ENCODE data around the gene ATP2C2.
"Not testable (repeated sequence)": the region's sequence is repeated elsewhere in the genome, so short reads cannot be mapped to it uniquely, and the experiment has no call there.

Gene ATP2C2

GRCh38 chr16:84366208-84366607 is 2.1 kb upstream of the ATP2C2 start:
- DNase-seq (ENCODE audit: low spot score) = no peak

DNA sequence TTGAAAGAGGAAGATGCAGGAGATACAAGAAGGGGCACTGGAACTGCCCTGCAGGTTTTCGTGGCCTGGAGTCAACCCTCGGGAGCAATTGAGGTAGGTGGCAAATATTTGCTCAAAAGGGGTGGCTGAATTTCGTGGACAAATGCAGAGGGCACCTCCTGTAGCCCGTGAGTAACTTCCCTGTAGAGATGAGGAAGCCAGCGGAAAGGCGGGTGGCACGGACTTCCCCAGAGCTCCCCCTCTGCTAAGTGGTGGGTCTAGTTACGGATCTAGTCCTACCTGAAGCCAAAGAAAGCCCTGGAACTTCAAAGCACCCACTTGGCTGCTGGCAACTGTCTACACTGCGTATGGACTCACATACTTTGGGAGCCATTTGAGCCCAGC is 1.0 kb upstream of the ATP2C2 start:
- no peak for DNase-seq (ENCODE audit: low spot score)

GRCh38 chr16:84367750-84368307 is 509 bp upstream of the ATP2C2 start:
- DNase-seq (ENCODE audit: low spot score) = no peak

DNA sequence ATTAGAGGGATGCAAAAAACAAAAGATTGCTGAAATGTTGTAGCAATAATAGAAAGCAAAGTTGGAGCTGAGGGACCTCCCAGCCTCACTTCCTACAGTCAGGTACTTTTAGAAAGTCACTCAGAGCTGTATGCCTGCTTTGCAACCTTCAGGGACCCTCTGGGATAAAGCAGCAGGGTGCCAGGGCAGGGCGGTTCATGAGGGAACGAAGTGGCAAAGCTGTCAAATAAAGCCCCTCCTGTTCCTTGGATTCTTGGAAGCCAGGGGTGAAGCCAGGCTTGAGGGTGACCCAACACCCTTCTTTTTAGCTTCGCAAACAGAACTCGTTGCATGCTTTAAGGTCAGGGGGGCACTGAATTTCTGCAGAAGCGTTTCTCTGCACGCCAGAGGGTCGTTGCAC is 767 bp downstream of the ATP2C2 start:
- no peak for DNase-seq (ENCODE audit: low spot score)

DNA sequence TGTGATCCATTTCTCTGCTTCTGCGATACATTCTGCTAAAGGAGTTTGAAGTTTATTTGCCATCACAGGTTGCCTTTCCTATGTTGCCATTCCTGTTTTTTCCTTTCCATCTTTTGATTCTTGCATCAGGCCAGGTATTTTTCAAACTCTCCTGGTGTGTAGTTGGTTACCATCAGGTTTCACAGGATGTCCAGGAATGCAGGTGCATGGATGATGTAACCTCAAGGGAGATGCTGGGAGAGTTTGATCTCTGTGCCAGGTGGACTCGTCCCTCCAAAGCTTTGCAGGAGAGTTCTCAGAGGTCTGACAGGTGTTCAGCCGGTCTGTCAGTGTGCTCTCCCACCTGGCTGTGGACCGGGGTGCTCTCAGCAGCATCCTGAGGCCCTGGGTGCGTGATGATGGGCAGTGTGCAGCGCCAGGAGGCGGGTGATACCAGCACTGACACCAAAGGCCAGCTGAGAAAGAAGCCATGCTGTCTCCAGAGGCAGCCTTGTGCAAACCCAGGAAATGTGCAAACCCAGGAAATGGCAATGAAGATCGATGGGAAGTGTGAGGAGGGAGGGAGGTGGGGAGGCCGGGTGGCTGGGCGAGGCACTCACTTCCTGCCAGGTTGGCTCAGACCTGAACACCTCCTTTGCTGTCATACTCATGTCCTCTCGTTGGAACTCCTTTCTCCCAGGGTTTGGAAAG is 1.7 kb downstream of the ATP2C2 start:
- DNase-seq (ENCODE audit: low spot score) = no peak

GRCh38 chr16:84370723-84371552 is 2.6 kb downstream of the ATP2C2 start:
- DNase-seq (ENCODE audit: low spot score) = no peak

DNA sequence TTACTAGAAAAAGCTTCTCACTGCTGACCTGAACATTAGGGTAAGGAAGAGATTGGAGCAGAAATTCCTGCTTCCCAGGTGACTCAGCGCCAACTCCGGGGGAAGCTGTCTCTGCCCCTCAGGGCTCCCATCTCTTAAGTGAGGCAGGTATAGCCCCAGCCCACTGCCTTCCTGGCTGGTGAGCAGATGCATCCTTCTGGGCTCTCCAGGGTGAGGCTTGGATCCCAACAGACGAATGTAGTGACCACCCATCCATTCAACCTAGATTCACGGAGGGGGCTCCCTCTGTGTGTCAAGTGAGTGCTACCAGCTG is 3.2 kb downstream of the ATP2C2 start:
- DNase-seq (ENCODE audit: low spot score) = no peak

GRCh38 chr16:84373907-84374489 is 5.7 kb downstream of the ATP2C2 start:
- no peak for DNase-seq (ENCODE audit: low spot score)

DNA sequence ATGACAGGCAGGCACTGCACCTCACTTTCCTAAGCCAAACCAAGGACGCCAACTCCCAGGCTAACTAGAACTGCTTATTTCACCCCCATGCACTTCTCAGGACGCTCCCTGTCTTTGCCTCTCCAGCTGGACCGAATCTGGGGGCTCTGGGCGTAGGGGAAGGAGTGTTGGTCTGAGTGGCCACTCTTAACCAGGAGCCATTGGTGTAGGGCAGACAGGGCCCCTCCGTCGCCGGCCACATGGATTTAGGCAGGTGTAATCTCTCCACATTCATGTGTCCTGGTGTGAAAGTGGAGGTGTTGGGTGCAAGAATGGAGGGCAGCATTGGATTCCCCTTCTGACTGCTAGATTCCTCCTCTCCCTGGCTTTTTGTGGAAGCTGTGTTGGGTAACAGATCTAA is 9.8 kb downstream of the ATP2C2 start:
- no peak for DNase-seq (ENCODE audit: low spot score)

GRCh38 chr16:84378567-84378966 is 10.2 kb downstream of the ATP2C2 start:
- no peak for DNase-seq (ENCODE audit: low spot score)

- no peak for DNase-seq (ENCODE audit: low spot score)
Observed at GRCh38 chr16:84379008-84379708, 10.8 kb downstream of the ATP2C2 start.

GRCh38 chr16:84379709-84380362 is 11.5 kb downstream of the ATP2C2 start:
- no peak for DNase-seq (ENCODE audit: low spot score)

DNA sequence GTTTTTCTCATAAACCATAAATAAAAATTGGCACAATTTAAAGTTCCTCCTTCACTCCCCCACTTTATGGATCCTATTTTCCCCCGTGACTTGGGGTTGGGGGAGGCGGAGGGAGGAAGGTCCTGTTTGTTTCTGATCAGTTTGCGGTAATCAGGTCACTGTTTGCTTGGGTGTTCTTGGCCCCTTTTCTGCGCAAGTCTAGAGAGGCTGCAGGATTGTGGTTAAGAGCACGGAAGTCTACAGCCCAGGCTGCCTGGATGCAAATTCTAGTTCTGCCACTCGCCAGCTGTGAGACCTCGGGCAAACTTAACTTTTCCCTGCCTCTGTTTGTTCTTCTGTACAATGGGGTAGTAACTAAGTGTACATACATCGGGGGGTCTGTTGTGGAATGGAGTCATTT is 12.1 kb downstream of the ATP2C2 start:
- DNase-seq (ENCODE audit: low spot score) = no peak

GRCh38 chr16:84382396-84382795 is 14.1 kb downstream of the ATP2C2 start:
- no peak for DNase-seq (ENCODE audit: low spot score)

GRCh38 chr16:84383106-84383505 is 14.8 kb downstream of the ATP2C2 start:
- DNase-seq (ENCODE audit: low spot score) = no peak

DNA sequence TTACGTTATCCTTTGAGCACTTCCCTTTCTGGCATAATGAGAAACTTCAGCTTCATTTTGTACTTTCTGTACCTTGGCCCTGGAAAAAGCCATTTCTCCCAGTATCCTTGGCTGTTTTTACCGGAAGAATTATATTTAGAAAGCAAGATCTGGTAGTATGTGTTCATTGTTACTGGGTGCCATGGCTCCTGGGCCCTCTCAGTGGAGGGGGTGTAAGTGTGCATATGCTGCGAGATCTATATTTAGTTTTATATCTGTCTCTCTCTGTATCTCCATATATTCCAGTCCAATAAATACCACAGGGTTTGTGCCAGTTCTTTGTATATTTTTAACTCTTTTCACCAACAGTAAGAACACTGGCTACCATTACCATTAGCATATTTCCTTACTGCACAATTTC is 17.7 kb downstream of the ATP2C2 start:
- DNase-seq (ENCODE audit: low spot score) = no peak

- no peak for DNase-seq (ENCODE audit: low spot score)
Observed at GRCh38 chr16:84387021-84387420, 18.7 kb downstream of the ATP2C2 start.

DNA sequence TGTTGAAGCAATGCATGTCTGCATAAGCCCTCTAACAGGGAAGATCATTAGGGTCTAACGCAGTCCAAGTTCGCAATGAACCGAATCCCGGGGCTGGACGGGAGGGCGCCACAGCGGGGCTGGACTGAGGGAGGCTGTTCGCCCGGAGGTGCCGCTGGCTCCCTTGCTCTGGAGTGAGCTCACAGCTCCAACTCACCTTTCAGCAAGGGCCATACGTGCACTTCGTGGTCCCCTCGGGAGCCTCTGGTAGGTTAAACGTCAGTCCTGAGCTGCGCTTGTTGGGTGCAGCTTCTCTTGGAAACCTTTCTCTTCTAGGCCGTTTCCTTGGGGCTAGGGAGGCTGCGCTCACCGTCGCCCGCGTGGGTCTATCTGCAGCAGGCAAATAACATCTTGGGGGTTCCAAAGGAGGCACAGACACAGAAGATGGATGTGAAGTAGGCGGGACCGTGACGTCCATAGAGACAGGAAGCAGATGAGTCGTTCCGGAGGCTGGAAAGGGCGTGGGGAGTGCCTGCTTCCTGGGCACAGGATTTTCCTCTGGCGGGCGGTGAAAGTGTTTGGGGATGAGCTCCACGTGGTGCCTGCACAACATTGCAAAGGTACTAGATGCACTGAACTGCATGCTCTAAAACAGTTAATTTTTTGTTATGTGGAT is 21.9 kb downstream of the ATP2C2 start:
- no peak for DNase-seq (ENCODE audit: low spot score)

DNA sequence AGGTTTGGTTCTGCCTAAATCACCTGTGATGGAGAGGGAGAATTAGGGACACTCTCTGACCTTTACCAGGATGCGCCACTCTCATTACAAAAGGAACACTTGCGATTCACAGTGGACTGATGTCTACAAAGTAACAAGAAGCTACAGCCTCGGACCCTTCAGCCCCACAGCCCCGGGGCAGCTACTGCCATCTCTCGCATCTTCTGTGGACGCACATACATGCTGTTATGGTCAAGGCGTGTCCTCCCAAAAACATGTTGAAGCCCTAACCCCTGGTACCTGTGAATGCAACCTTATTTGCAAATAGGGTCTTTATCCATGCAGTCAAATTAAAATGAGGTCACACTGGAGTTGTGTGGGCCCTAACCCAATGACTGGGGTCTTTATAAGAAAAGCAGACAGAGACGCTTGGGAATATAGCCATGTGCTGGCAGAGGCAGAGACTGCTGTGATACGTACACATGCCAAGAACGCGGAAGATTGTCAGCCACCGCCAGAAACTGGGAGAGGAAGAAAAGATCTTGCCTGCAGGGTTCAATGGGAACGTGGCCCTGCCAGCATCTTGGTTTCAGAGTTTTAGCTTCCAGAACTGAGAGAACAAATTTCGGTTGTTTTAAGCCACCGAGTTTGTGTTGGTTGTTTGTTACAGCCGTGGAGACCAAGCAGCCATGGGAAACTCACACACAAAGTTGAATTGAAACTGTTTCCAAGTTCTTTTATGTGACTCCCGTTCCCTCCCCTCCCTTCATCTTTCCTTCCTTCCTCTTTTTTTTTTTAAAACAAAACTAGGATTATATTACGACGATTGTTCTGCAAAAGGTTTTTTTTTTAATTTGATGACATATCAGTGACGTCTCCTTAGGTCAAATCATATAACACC is 23.1 kb downstream of the ATP2C2 start:
- no peak for DNase-seq (ENCODE audit: low spot score)

GRCh38 chr16:84392031-84392360 is 23.7 kb downstream of the ATP2C2 start:
- no peak for DNase-seq (ENCODE audit: low spot score)

- not testable (repeated sequence) for DNase-seq (ENCODE audit: low spot score)
Observed at GRCh38 chr16:84396082-84396481, 27.7 kb downstream of the ATP2C2 start.
